GOT3 (cell line): Measurements from ENCODE around the gene RNGTT.
"Not testable (repeated sequence)": the region's sequence is repeated elsewhere in the genome, so short reads cannot be mapped to it uniquely, and the experiment has no call there.

ENCODE experiments used
- DNase-seq: peaks from one replicate; lab custom pipeline; 2025; ENCODE audit warnings: mixed read lengths; lab: John Stamatoyannopoulos, UW

Gene RNGTT

DNA sequence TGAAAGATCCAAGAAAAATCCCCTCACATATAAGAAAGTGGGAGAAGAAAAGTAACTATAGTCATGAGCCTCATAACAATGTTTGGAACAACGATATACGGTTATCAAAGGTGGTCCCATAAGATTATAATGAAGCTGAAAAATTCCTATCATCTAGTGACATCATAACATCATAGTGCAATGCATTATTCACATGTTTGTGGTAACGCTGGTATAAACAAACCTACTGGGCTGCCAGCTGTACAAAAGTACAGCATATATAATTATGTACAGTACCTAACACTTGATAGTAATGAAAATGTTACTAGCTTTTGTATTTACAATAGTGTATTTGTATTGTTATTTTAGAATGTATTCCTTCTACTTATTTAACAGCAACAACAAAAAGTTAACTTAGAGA, 240.7 kb downstream of the RNGTT start:
- no peak for DNase-seq

- not testable (repeated sequence) for DNase-seq
Measured at GRCh38 chr6:88716399-88716798, 247.0 kb downstream of the RNGTT start.

- DNase-seq = no peak
Measured at GRCh38 chr6:88712243-88712936, 251.0 kb downstream of the RNGTT start.

- no peak for DNase-seq
Measured at GRCh38 chr6:88709819-88710246, 253.6 kb downstream of the RNGTT start.

- DNase-seq = no peak
Measured at GRCh38 chr6:88708197-88708744, 255.1 kb downstream of the RNGTT start.

DNA sequence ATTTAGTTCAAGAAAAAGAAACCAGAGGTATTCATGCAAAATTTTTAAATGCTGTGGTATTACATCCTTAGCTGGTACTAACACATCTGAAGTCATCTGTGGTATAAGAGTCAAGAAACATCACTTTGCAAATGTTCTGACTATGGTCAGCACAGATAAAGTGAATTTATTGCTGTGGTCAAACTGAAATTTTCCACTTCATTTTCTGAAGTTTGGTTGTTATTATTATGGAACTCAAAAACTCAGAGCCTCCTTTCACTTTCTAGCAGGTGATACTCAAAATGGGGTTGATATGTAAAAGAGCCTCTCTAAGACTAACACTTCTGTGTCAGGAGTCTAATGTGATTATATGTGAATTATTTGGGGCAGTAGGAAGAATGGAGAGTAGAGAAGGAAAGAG, 257.8 kb downstream of the RNGTT start:
- DNase-seq = no peak

GRCh38 chr6:88704980-88705379, 258.4 kb downstream of the RNGTT start:
- no peak for DNase-seq

- no peak for DNase-seq
Measured at GRCh38 chr6:88702956-88703556, 260.4 kb downstream of the RNGTT start.

DNA sequence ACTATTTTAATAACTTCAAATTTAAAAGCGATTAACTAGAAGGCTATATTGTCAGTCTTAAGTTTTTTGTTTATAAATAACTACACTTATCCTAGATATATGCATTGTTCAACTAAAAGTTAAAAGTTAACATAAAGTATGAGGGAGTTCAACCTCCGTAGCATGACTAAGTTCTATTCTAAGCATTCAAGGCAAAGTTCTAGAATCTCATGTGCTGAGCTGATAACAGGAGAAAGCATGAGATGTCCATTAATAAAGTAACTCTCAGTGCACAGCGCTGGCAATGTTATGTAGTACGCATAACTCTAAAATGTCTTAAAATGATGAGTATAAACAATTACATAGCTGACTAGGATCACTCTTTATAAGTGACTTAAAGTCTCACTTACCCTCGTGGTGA, 264.8 kb downstream of the RNGTT start:
- DNase-seq = no peak

DNA sequence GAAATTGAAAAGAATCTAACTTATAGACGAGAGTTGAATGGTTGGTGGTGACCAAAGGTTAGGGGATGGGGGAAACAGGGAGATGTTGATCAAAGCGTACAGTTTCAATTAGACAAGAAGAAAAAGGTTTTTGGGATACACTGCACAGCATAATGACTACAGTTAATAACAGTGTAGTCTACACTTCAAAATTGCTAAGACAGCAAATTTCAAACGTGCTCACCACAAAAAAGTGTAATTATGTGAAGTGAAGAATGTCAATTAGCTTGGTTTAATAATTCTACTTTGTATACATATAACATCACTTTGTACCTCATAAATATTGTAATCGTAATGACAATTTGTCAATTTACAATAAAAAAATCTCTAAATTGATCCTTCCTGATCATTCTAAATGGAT, 267.5 kb downstream of the RNGTT start:
- DNase-seq = no peak

- no peak for DNase-seq
Measured at GRCh38 chr6:88683734-88684133, 279.7 kb downstream of the RNGTT start.

DNA sequence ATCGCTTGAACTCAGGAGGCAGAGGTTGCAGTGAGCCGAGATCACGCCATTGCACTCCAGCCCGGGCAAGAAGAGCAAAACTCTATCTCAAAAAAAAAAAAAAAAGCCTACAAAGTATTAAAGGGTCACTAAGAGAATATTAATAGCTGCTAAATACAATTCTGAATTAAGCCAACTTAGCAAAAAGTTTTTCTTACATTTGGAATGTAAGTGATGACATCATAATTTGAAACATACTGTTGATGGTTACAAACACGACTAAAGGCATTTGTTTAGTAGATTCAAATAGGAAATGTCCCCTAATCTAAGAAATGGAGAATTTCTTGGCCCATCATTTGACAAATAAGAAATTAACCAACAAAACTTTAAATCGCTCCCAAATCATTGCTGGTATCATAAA, 282.8 kb downstream of the RNGTT start:
- DNase-seq = no peak

DNA sequence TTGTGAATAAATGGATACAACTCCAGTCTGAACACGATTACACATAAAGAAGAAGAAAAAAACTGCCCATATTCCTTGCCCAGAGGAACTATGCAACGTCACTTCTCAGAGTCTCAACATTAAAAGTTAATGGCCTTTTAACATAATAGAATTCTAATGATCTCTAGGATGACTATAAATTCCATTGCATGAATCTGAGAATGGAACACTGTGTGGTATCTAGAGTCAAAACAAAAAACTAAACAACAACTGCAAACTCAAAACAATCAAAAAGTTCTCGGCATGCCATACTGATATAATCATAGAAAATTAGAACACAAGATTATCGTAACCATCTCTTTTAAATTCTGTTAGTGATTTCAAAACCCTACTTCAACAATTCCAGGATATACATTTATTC, 283.6 kb downstream of the RNGTT start:
- no peak for DNase-seq

GRCh38 chr6:88677356-88677755, 286.1 kb downstream of the RNGTT start:
- no peak for DNase-seq

DNA sequence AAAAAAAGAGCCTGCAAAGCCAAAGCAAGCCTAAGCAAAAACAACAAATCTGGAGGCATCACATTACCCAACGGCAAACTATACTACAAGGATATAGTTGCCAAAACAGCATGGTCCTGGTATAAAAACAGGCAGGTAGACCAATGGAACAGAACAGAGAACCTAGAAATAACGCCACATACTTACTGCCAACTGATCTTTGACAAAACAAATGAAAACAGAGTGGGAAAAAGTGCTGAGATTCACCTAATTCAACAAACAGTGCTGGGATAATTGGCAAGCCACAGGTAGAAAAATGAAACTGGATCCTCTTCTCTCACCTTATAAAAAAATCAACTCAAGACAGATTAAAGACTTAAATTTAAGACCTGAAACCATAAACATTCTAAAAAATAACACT, 291.8 kb downstream of the RNGTT start:
- no peak for DNase-seq

GRCh38 chr6:88670369-88670768, 293.0 kb downstream of the RNGTT start:
- no peak for DNase-seq

- DNase-seq = no peak
Measured at GRCh38 chr6:88669475-88669874, 293.9 kb downstream of the RNGTT start.

DNA sequence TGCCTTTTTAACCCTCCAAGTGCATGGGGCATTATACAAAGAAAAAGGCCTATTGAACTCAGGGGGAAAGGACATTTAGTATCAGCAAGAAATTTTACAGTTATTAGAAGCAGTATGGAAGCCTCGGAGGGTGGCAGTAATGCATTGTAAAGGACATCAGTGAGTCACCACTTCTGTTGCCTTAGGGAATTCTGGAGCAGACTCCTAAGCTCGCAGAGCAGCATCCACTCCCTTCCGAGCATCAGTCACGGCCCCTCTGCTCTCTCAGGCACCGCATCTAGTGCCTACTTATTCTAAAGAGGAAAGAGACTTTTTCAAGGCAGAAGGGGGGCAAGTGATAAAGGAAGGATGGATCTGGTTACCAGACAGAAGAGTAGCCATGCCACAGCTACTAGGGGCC, 296.5 kb downstream of the RNGTT start:
- DNase-seq = no peak

- no peak for DNase-seq
Measured at GRCh38 chr6:88665131-88665530, 298.3 kb downstream of the RNGTT start.

DNA sequence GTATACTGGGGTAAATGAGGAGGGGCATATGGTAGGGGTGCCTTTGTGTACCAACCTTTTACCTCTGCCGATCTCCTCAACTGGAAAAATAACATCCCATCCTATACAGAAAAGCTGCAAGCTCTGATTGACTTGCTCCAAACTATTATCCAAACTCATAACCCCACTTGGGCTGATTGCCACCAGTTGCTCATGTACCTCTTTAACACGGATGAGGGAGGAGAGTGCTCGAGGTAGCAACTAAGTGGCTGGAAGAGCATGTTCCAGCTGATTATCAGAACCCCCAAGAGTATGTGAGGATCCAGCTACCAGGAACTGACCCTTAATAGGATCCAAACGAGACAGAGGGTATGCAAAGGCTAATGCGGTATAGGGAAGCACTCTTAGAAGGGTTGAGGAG, 299.6 kb downstream of the RNGTT start:
- DNase-seq = no peak

- no peak for DNase-seq
Measured at GRCh38 chr6:88662653-88663174, 300.7 kb downstream of the RNGTT start.

DNA sequence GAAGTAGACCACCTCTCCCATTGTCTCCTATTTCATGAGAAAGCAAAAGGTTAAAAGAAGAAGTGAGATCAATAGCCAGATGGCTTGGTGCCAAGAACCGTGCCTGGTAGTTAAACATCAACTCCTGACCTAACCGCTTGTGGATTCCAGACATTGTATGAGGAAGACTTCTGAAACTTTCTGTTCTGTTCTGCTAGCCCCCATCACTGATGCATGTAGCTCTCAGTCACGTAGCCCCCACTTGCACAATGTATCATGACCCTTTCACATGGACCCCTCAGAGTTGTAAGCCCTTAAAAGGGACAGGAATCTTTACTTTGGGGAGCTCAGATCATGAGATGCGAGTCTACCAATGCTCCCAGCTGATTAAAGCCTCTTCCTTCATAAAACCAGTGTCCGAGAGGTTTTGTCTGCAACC, 301.2 kb downstream of the RNGTT start:
- no peak for DNase-seq

- DNase-seq = no peak
Measured at GRCh38 chr6:88661136-88661535, 302.3 kb downstream of the RNGTT start.
